ENCODE data around the gene CFAP46. TPM values are rescaled to one million over a fixed set of nuclear protein-coding genes. Genes with fewer than 3 reads are reported as not detected.

Gene CFAP46
- total and polyA plus RNA-seq, 2 experiments from 2014 or later: 2.2 to 2.4 TPM

DNA sequence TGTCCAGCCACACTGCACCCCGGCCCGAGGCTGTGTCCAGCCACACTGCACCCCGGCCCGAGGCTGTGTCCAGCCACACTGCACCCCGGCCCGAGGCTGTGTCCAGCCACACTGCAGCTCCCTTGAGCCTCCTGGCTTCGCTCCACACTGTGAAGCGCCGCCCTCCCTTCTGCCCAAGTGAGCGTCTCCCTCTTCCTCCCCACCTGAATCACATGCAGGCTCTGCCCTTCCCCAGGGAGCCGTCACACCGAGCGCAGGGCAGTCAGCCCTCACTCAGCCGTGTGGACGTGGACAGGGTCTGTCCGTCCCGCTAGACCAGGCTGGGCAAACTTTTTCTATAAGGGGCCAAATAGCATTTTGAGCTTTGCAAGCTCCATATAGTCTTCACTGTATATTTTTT, 27.6 kb downstream of the CFAP46 start:
- Histone ChIP-seq H3K79me2 (no peaks in the 10 kb centered on the region), H3K9me2 (replicated peaks; ENCODE audit: insufficient read depth) (no peaks in the 10 kb centered on the region), H4K20me1 (ENCODE audit: insufficient read depth, poor library complexity, severe bottlenecking) (no peaks in the 10 kb centered on the region), H3K4me3 (no peak overlapping the region), H3K27ac (no peak overlapping the region), H3K36me3 (replicated peaks; ENCODE audit: insufficient read depth, low read depth) (no peaks in the 10 kb centered on the region), H3K9me3 (ENCODE audit: low read depth) (no peaks in the 10 kb centered on the region), H2AFZ (no peak overlapping the region), H3K27me3 (no peaks in the 10 kb centered on the region), H3K4me2 (no peak overlapping the region), H3K4me1 (ENCODE audit: insufficient read depth) (no peaks in the 10 kb centered on the region)
- 94% methylated on average over 15 of the region's 17 CpGs for WGBS (ENCODE audit: low lambda C conversion rate, missing lambda C conversion rate)
- TF ChIP-seq EZH2 (IDR thresholded peaks at IDR 0.05; ENCODE audit: borderline replicate concordance) (no peak), EZH2phosphoT487 (IDR thresholded peaks at IDR 0.05; ENCODE audit: low read depth, severe bottlenecking, unreplicated experiment) (no peak)
- TF ChIP-seq, protein P1, sequence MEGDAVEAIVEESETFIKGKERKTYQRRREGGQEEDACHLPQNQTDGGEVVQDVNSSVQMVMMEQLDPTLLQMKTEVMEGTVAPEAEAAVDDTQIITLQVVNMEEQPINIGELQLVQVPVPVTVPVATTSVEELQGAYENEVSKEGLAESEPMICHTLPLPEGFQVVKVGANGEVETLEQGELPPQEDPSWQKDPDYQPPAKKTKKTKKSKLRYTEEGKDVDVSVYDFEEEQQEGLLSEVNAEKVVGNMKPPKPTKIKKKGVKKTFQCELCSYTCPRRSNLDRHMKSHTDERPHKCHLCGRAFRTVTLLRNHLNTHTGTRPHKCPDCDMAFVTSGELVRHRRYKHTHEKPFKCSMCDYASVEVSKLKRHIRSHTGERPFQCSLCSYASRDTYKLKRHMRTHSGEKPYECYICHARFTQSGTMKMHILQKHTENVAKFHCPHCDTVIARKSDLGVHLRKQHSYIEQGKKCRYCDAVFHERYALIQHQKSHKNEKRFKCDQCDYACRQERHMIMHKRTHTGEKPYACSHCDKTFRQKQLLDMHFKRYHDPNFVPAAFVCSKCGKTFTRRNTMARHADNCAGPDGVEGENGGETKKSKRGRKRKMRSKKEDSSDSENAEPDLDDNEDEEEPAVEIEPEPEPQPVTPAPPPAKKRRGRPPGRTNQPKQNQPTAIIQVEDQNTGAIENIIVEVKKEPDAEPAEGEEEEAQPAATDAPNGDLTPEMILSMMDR (IDR thresholded peaks at IDR 0.05; ENCODE audit: poor library complexity): no peak
- no peak for DNase-seq (ENCODE audit: low spot score)

DNA sequence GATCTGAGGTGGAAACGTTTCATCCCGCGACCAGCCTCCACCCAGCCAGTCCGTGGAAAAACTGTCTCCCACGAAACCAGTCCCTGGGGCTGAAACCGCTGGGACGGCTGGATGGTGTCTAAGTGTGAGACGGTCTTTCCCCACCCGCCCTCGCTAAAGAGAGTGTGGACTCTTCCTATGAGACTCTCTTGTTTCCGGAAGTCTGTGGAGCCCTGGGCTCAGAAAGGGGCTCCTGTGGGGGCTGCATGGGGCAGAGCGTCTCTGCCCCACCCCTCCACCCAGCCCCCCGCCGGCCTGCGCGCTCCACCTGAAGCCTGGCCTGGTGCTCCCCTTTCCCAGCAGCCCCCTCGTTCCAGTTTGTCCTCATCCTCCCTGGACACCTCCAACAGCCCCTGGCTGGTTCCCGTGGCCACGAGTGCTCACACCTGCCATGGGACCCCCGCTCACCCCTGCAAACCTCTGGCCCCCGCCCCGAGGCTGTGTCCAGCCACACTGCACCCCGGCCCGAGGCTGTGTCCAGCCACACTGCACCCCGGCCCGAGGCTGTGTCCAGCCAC, 28.7 kb downstream of the CFAP46 start:
- DNase-seq (ENCODE audit: low spot score): no peak
- WGBS (ENCODE audit: low lambda C conversion rate, missing lambda C conversion rate): 82% methylated on average over 21 of the region's 26 CpGs

DNA sequence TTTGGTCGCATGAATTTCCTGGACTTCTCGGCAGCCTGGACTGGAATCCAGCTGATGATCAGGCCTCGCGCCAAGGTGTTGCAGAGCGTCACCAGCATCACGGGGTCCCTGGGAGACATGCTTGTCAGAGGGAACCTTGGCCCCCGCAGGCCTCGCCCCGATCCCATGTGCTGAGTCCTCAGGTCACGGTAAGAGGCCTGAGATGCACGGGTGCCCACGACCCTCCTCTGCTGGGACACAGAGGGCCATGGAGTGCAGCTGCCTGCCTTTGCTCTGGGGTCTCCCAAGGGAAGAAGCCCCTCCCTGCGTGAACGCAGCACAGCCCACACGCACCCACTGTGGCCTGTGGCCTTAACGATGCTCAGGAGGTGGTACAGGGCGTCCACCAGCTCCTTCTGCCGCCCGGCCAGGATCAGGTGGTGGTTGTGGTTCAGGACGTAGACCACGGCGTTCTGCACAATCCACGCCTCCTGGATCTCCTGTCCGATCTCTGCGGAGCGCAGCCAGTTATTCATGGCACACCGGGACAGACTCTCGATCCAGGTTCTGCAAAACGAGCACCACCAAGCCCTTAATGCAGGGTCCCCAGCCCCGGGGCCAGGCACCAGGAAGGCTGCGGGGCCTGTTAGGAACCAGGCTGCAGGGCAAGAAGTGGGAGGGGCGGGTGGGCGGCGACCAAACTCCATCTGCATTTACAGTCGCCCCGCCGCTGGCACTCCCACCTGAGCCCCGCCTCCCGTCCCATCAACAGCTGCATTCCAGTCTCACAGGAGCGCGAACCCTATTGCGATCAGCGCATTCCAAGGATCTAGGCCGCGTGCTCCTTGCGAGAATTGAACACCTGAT, 29.4 kb downstream of the CFAP46 start:
- no peak overlapping the region for H3K4me3 ChIP-seq
- no peaks in the 10 kb centered on the region for H3K4me1 ChIP-seq (ENCODE audit: insufficient read depth)
- no peak for DNase-seq (ENCODE audit: low spot score)
- H2AFZ ChIP-seq: no peak overlapping the region
- no peaks in the 10 kb centered on the region for H3K9me3 ChIP-seq (ENCODE audit: low read depth)
- 87% methylated on average over 38 of the region's 46 CpGs for WGBS (ENCODE audit: low lambda C conversion rate, missing lambda C conversion rate)
- no peak overlapping the region for H3K4me2 ChIP-seq
- H3K79me2 ChIP-seq: no peaks in the 10 kb centered on the region
- TF ChIP-seq EZH2 (IDR thresholded peaks at IDR 0.05; ENCODE audit: borderline replicate concordance) (no peak), EZH2phosphoT487 (IDR thresholded peaks at IDR 0.05; ENCODE audit: low read depth, severe bottlenecking, unreplicated experiment) (no peak)
- TF ChIP-seq, protein P1 (IDR thresholded peaks at IDR 0.05; ENCODE audit: poor library complexity): no peak
- no peaks in the 10 kb centered on the region for H3K36me3 ChIP-seq (replicated peaks; ENCODE audit: insufficient read depth, low read depth)
- H3K27me3 ChIP-seq: no peaks in the 10 kb centered on the region
- H3K9me2 ChIP-seq (replicated peaks; ENCODE audit: insufficient read depth): no peaks in the 10 kb centered on the region
- H4K20me1 ChIP-seq (ENCODE audit: insufficient read depth, poor library complexity, severe bottlenecking): no peaks in the 10 kb centered on the region
- no peak overlapping the region for H3K27ac ChIP-seq

More for the DNA sequence above, 28.7 kb downstream of the CFAP46 start:
- no peak overlapping the region for H2AFZ ChIP-seq
- H3K4me3 ChIP-seq: no peak overlapping the region
- no peak for TF ChIP-seq EZH2phosphoT487 (IDR thresholded peaks at IDR 0.05; ENCODE audit: low read depth, severe bottlenecking, unreplicated experiment)
- no peak for TF ChIP-seq EZH2 (IDR thresholded peaks at IDR 0.05; ENCODE audit: borderline replicate concordance)
- TF ChIP-seq, protein P1 (IDR thresholded peaks at IDR 0.05; ENCODE audit: poor library complexity): no peak
- no peaks in the 10 kb centered on the region for H3K36me3 ChIP-seq (replicated peaks; ENCODE audit: insufficient read depth, low read depth)
- no peak overlapping the region for H3K4me2 ChIP-seq
- no peaks in the 10 kb centered on the region for H3K4me1 ChIP-seq (ENCODE audit: insufficient read depth)
- no peak overlapping the region for H3K27ac ChIP-seq
- H4K20me1 ChIP-seq (ENCODE audit: insufficient read depth, poor library complexity, severe bottlenecking): no peaks in the 10 kb centered on the region
- no peaks in the 10 kb centered on the region for H3K9me2 ChIP-seq (replicated peaks; ENCODE audit: insufficient read depth)
- H3K79me2 ChIP-seq: no peaks in the 10 kb centered on the region
- no peaks in the 10 kb centered on the region for H3K9me3 ChIP-seq (ENCODE audit: low read depth)
- no peaks in the 10 kb centered on the region for H3K27me3 ChIP-seq

Data from hepatocyte (in vitro differentiated cells).